Retina (tissue), 1 donor: ENCODE results near the gene AGPAT3.
"Not testable (repeated sequence)": the region's sequence is repeated elsewhere in the genome, so short reads cannot be mapped to it uniquely, and the experiment has no call there.

Source experiments
- DNase-seq: peaks from one replicate; pipeline ENCODE4 v3.0.0-alpha.2; 2016

Gene AGPAT3, protein sequence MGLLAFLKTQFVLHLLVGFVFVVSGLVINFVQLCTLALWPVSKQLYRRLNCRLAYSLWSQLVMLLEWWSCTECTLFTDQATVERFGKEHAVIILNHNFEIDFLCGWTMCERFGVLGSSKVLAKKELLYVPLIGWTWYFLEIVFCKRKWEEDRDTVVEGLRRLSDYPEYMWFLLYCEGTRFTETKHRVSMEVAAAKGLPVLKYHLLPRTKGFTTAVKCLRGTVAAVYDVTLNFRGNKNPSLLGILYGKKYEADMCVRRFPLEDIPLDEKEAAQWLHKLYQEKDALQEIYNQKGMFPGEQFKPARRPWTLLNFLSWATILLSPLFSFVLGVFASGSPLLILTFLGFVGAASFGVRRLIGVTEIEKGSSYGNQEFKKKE

GRCh38 chr21:43864962-43865539, at the start of gene AGPAT3:
Gene AGPAT3 (plus strand): TSS chr21:43865223. CDS start chr21:43959682, 94,459 bp downstream.
- no peak for DNase-seq

DNA sequence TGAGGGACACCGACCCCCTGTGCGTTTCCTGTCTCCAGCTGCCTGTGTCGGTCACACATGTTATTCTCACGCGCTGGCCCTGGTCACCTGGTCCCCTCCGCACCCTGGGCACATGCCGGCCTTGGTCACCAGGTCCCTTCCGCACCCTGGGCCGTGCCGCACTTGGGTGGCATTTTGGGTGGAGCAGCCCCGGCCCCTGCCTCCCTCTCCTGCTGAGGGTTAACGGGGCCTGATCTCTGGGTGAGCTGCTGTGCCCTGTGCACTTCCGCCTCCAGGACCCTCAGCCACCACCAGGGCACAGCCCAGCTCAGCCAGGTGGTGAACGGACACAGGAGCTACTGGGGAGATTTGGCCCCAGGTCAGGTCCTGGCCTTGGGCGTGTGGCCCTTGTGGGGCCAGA, 49.0 kb upstream of the AGPAT3 start:
- no peak for DNase-seq

DNA sequence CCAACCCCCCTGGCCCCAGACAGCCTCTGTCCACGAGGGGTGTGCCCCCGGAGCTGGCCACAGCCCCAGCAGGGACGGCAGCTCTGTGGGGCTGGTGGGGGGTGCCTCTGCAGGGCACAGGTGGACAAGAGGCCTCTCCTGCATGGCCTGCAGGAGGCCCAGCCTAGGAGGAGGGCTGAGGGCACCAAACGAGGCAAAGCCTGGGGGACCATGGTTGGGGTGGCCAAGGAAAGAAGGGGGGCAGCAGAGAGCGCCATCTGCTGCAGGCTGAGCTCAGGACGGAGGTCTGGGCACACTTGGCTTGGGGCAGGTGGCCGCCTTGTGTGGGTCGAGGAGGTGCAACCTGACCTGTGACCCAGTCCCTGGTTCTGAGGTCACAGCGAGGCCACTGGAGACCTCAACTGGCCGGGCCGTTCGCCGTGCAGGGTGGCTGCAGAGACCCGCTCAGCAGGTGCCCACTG, 48.4 kb upstream of the AGPAT3 start:
- no peak for DNase-seq

DNA sequence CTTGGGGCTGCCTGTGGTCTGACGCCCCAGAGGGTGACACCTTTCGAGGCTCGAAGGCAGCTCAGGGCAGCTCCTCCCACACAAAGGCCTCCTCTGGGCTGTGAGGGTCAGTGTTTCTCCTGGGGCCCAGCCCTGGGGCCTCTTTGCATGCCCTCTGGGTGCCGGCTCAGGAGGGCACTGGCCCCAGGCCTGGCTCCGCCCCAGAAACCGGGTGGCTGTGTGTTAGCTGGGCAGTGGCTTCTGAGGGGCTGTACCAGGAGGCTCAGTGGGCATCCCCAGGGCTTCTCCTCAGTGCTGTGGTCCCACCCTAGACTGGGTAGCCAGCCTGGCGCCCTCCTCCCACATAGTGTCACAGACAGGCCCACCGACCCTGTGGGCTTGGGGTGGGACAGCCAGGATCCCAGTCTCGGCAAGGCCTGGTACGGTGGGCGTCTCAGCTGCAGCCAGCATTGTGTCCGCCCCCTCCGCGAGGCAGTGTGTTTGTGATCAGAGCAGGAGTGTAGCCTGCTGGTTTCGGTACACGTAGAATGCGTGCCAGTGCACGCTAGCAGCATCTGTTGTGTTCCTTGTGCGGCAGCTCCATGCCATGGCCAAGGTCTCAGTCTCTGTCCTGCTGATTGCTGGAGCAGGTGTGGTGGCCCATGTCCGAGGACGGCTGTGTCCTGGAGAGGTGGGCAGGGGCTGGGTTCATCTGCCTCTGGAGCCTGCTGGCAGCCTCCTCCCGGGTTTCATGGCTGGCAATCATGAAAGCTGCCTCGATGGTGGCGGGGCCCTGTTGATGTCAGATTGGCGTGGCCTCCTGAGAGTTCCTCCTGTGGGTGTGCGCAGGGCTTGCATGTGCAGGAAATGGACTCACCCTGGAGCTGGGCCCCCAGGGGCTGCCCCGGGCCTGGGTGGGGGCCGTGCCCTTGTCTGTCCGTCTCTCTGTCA, 47.6 kb upstream of the AGPAT3 start:
- no peak for DNase-seq

DNA sequence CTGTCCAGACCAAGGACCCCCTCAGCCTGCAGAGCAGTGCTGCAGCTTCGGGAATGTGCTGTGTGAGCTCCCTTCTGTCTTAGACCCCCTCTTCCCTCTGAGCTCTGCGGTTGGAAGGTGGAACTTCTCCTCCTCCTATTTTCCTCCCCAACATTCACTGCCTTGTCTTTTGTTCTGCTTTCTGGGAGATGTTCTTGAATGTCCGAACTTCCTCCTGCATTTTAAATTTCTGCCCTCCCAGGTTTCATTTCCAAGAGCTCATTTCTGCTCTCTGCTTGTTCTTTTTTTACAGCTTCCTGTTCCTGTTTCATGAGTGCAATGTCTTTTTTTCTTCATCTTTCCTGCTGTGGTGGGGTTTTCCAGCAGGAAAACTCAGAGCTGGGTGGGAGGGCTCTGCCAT, 46.3 kb upstream of the AGPAT3 start:
- no peak for DNase-seq

DNA sequence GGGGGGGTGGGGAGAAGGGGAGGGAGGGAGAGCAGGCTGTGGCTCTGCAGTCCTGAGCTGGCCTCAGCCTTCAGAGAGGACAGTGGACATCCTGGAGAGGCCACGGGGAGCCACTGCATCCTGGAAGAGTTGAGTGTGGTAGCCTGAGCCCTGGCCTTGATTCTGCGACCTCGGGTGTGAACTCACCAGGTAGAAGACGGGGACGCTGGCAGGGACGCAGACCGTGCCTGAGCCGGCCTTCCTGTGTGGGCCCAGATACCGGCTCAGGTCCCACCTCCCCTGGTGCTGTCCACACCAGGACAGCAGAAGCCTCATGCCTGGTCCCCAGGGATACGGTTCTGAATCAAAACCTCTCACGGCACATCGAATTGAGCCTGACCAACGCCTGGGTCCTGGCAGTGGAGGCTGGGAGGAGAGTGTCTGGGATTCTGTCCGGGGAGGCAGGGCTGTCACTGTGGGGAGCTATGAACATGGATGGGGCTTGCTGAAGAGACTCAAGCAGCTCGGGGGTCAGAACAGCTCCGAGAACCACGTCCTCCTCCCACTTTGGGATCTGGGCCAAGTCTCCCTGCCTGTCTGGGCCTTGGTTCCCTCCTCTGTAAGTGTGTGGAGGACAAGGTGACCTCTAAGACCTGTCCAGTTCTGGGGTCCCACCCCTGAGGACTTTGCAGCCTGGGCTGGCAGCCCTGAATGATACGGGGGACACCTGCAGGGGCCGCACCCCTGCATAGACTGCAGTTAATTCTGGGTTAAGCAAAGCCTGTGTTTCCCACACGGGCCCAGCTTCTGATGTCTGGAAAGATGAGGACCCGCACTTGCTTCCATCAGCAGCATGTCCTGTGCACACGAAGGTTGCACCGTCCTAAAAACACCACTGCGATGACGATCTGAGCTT, 45.3 kb upstream of the AGPAT3 start:
- no peak for DNase-seq

GRCh38 chr21:43820466-43820865, 44.6 kb upstream of the AGPAT3 start:
- DNase-seq: no peak

- not testable (repeated sequence) for DNase-seq
Measured at GRCh38 chr21:43822166-43822565, 42.9 kb upstream of the AGPAT3 start.

- not testable (repeated sequence) for DNase-seq
Measured at GRCh38 chr21:43822741-43823140, 42.3 kb upstream of the AGPAT3 start.

DNA sequence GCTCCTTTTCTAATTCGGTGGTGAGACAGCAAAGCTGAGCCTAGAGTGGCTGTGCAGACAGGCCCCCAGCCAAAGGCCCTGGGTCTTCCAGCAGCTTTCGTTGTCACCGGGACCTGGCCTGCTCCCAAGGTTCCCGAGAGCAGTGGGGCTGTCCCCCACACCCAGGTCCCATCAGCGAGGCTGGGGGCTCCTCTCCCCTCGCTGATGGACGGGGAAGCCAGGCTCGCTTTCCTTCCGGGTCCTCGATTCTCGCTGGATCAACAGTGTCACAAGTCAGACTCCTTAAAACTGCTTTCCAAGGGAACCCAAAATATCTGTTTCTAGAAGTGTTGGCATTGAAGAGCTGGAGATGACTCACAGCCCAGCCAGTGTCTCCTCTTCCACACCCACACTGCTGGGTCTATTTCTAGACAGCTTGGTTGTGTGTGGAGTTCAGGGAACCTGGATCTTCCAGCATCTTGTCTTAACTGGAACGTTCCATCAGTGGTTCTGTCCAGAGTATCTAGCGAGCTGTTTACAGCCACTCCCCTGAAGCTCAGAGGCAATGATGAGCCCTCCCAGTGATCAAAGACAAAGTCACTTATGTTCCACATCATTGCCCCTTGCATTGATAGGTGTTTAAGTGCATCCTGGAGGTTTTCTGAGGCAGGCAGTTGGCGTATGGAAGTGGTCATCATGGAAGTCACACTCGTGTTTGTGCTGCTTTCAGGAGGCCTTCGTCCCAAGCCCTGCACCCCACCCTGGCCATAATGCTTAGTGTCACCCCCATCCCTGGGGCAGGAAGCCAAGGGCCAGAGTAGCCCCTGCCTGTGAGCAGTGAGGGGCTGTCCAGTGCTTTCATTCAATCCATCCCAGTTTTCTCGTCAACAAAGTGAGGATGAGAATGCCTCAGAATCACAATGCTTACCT, 40.4 kb upstream of the AGPAT3 start:
- DNase-seq: no peak

DNA sequence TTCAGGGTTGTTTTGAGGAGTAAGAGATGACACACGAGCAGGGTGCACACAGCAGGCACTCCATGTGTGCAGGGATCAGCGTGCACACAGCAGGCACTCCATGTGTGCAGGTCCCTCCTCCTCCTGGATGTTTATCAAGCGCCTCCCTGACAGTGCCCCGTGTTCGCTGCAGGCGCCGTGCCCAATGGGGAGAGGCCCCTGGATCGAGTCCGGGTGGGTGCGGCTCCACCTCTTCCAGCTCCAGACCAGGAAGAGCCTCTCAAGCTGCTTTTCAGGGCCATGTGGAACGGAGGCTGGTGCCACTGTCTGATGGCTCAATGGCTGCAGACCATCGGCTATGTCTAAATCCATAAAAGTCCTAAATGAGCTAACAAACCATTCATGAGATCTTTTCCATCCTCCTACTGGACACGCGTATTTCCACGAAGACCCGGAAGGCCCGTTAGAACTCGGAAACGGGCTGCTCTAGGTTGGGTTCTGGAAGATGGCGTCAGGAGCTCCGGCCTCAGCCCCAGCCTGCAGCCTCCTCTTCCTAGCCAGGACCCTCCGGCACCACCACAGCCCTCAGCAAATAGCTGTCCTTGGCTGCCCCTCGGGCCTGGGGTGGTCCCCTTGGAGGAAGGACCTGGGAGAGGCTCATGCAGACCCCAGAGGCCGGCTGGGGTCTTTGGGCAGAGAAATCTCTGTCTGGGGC, 39.6 kb upstream of the AGPAT3 start:
- DNase-seq: no peak

DNA sequence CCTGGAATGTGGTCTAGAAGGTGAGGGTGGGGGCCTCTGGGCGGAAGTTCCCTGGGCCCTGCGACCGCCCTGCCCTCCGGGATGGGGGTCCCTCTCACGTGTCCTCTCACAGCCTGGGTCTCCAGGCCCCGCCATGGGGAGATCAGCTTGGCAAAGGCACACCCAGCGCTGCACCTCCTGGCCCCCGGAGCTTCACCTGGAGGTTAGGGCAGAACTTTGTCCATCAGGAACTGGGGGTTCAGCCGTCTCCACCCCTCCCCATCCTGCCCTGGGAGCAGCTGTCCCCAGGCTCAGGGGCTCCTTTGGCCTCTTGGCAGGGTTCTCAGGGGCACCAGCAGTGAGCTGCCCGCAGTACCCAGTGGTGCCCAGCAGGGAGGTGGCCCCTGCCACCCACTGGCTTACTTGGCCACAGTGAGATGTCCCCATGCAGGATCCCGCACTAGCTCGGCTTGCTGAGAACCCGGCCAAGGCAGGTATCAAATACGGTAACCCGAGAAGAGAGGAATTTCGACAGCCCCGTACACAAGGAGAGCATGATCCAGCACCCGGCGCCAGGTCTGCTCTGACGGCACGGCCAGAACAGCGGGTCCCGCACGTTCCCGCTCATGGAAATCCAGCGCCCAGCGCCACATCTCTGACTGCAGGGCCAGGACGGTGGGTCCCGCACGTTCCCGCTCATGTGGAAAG, 38.9 kb upstream of the AGPAT3 start:
- peak; percentile 70 for DNase-seq

GRCh38 chr21:43826623-43826974, 38.4 kb upstream of the AGPAT3 start:
- DNase-seq: peak; percentile 42

DNA sequence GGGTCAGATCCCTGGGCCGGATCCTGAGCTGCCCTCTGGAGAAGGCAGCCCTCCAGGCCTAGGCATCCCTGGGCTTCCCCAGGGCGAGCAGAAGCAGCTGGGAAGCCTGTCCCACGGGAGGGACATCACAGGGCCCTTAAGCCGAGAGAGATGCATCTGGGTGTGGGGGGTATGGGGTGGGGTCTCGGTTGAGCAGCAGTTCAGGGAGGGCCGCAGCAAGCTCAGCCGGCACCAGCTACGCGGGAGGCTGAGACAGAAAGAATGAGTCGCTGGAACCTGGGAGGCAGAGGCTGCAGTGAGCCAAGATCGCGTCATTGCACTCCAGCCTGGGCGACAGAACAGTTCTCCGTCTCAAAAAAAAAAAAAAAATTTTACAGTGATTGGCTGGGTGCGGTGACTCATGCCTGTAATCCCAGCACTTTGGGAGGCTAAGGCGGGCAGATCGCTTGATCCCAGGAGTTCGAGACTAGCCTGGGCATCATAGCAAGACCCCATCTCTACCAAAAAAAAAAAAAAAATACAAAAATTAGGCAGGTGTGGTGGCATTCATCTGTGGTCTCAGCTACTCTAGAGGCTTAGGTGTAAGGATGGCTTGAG, 37.9 kb upstream of the AGPAT3 start:
- DNase-seq: no peak

DNA sequence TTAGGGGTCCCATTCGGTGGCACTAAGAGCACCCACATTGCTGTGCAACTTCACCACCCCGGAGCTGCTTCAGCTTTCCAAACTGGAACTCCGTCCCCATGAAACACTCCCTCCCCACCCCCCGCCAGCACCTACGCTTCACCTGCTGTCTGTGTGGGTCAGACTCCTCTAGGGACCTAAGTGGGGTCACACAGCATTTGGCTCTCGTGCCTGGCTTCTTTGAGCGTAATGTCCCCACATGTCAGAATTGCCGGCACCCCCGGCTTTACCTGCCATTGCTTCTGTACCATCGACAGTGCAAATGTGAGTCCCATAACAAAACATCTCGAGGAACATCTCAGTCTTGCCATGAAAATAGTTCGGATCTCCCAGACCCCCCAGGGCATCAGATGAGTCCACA, 35.9 kb upstream of the AGPAT3 start:
- no peak for DNase-seq

GRCh38 chr21:43829575-43830119, 35.4 kb upstream of the AGPAT3 start:
- no peak for DNase-seq

GRCh38 chr21:43832158-43832550, 32.9 kb upstream of the AGPAT3 start:
- no peak for DNase-seq

DNA sequence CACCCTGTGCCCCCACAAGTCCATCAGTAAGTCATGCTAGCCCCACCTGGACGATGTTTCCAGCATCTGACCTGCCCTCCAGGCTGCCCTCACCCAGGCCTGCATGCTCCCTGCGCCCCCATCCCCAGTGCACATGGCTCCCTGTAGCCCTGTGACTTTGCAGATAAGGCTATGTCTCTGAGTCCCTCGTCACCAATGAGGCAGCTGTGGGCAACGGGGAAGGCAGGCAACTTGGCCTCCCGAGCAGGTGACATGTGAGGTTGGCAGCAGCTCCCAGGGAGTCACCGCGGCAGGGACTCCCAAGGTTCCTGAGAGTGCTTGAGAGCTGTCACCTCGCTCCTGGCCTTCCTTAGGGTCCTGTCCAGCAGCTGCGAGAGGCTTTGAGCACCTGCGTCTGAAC, 32.4 kb upstream of the AGPAT3 start:
- DNase-seq: no peak

GRCh38 chr21:43834146-43834905, 30.7 kb upstream of the AGPAT3 start:
- DNase-seq: no peak
